ENCODE results near the gene ZNF408. TPM values are rescaled to one million over a fixed set of nuclear protein-coding genes. Genes with fewer than 3 reads are reported as not detected.

ZNF408 gene
- polyA plus RNA-seq, 1 donor from 2014 or later = 9.1 TPM

- H3K27me3 ChIP-seq (ENCODE audit: insufficient read depth, low read depth, low read length) = no peaks in the 10 kb centered on the region
- no peak overlapping the region for H3K27ac ChIP-seq (ENCODE audit: low read length)
- H3K9me2 ChIP-seq (ENCODE audit: insufficient read depth, low read length) = no peaks in the 10 kb centered on the region
- H2AFZ ChIP-seq (ENCODE audit: low read depth, low read length) = no peak overlapping the region
- H3K9me3 ChIP-seq (ENCODE audit: low read length) = no peaks in the 10 kb centered on the region
- no peaks in the 10 kb centered on the region for H4K20me1 ChIP-seq (ENCODE audit: insufficient read depth)
- H3K9ac ChIP-seq (ENCODE audit: low read length) = no peak overlapping the region
- no peak for TF ChIP-seq EP300 (conservative IDR thresholded peaks at IDR 0.05; ENCODE audit: poor library complexity, severe bottlenecking)
- TF ChIP-seq REST (IDR thresholded peaks at IDR 0.05; ENCODE audit: borderline replicate concordance) = no peak
- TF ChIP-seq RAD21 (conservative IDR thresholded peaks at IDR 0.05) = no peak
- no peak for TF ChIP-seq CTCF (IDR thresholded peaks at IDR 0.05; ENCODE audit: poor library complexity, severe bottlenecking)
- TF ChIP-seq SMC3 (conservative IDR thresholded peaks at IDR 0.05; ENCODE audit: poor library complexity) = no peak
- no peak for TF ChIP-seq TAF1 (IDR thresholded peaks at IDR 0.05; ENCODE audit: low read depth)
- TF ChIP-seq POLR2AphosphoS5 (IDR thresholded peaks at IDR 0.05) = no peak
- no peak for TF ChIP-seq MXI1 (conservative IDR thresholded peaks at IDR 0.05; ENCODE audit: poor library complexity, severe bottlenecking)
- TF ChIP-seq EZH2 (IDR thresholded peaks at IDR 0.05; ENCODE audit: borderline replicate concordance, insufficient read depth, low read length, poor library complexity, severe bottlenecking) = no peak
- no peak overlapping the region for H3K4me3 ChIP-seq (ENCODE audit: low read length)
- no peak overlapping the region for H3K4me2 ChIP-seq (ENCODE audit: low read length)
- H3K79me2 ChIP-seq (replicated peaks; ENCODE audit: insufficient read depth, low read length) = no peaks in the 10 kb centered on the region
- no peaks in the 10 kb centered on the region for H3K36me3 ChIP-seq (ENCODE audit: insufficient read depth, low read length)
- H3F3A ChIP-seq (ENCODE audit: insufficient read depth, low read length, poor library complexity, severe bottlenecking) = no peaks in the 10 kb centered on the region
Observed at GRCh38 chr11:46729110-46730027, 28.5 kb downstream of the ZNF408 start.

GRCh38 chr11:46731545-46731944, 30.7 kb downstream of the ZNF408 start:
- Histone ChIP-seq H3K79me2 (replicated peaks; ENCODE audit: insufficient read depth, low read length) (no peaks in the 10 kb centered on the region), H3K9ac (ENCODE audit: low read length) (no peak overlapping the region), H3K27me3 (ENCODE audit: insufficient read depth, low read depth, low read length) (no peaks in the 10 kb centered on the region), H3K9me3 (ENCODE audit: low read length) (no peaks in the 10 kb centered on the region), H2AFZ (ENCODE audit: low read depth, low read length) (no peak overlapping the region), H3F3A (ENCODE audit: insufficient read depth, low read length, poor library complexity, severe bottlenecking) (no peaks in the 10 kb centered on the region), H3K36me3 (ENCODE audit: insufficient read depth, low read length) (no peaks in the 10 kb centered on the region), H4K20me1 (ENCODE audit: insufficient read depth) (no peaks in the 10 kb centered on the region), H3K9me2 (ENCODE audit: insufficient read depth, low read length) (no peaks in the 10 kb centered on the region), H3K27ac (ENCODE audit: low read length) (no peak overlapping the region), H3K4me3 (ENCODE audit: low read length) (no peak overlapping the region), H3K4me2 (ENCODE audit: low read length) (no peak overlapping the region)
- no peak for TF ChIP-seq EZH2 (IDR thresholded peaks at IDR 0.05; ENCODE audit: borderline replicate concordance, insufficient read depth, low read length, poor library complexity, severe bottlenecking)
- no peak for TF ChIP-seq EP300 (conservative IDR thresholded peaks at IDR 0.05; ENCODE audit: poor library complexity, severe bottlenecking)
- no peak for TF ChIP-seq MXI1 (conservative IDR thresholded peaks at IDR 0.05; ENCODE audit: poor library complexity, severe bottlenecking)
- TF ChIP-seq CTCF (IDR thresholded peaks at IDR 0.05; ENCODE audit: poor library complexity, severe bottlenecking) = no peak
- TF ChIP-seq POLR2AphosphoS5 (IDR thresholded peaks at IDR 0.05) = no peak
- TF ChIP-seq TAF1 (IDR thresholded peaks at IDR 0.05; ENCODE audit: low read depth) = no peak
- no peak for TF ChIP-seq SMC3 (conservative IDR thresholded peaks at IDR 0.05; ENCODE audit: poor library complexity)
- TF ChIP-seq RAD21 (conservative IDR thresholded peaks at IDR 0.05) = no peak
- no peak for TF ChIP-seq REST (IDR thresholded peaks at IDR 0.05; ENCODE audit: borderline replicate concordance)
